ENCODE data around the gene OR52N2.

The OR52N2 gene

DNA sequence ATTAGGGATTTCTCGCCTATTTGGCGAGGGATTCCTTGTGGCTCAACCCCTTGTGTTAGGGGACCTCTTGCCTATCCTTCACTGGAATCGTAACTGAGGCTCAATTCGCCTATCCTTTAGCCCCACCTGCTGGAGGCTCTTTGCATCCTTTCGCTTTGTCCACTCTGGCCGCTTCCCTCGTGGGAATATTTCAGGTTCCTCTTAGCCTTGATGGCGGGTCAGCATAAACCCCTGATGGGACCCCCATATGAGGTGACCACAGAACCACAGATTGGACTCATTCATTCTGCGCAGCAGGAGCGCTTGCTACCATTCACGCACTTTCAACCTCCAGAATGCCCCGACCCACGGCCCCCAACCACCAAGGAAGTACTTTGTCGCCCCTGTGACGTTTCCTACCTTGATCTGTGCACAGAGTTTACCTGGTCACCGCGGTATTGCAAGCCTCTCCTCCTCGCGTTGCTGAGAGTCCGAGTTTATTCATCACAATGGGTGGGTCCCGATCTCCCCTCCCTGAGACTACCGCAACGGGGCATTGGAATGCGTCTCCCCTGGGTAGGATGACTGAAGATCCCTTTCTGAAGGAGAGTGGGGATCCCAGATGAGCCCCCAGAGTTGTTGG, at the start of gene OR52N2:
Gene OR52N2, plus strand, starts transcription at position 425 of the 622 bp plus-strand sequence. CDS start 11,412 bp downstream, outside the sequence.
- peak; percentile 30 for DNase-seq

DNA sequence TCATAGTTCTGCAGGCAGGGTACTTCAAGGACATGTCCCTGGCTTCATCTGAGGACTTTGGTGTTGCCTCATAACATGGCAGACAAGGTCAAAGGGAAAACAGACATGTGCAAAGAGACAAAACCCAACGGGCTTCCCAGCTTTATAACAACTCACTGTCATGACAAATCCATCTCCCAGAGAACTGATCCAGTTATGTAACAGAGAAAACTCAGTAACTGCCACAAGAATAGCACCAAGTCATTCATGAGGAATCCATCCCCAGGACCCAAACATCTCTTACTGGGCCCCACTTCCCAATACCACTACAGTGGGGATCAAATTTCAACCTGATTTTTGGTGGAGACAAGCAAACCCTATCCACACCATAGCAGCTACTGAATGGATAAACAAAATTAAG, 41.7 kb upstream of the OR52N2 start:
- no peak for DNase-seq

DNA sequence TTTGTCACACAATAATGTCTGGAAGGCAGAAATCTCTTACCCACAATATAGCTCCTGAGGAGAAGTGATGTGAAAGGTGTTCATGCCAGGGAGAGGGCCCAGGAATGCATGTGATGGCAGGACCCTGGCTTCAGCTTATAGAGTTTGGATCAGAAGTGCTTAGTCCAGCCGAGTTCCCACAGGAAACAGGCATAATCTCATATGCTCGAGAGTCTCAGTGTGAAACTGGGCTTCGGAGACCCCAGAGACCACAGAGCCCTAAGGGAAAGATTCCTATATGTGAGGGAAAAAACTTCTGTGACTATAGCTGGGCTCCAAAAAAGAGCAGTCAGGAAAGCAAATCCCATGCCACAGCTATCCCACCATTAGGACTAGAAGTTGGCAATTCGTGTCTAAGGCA, 25.5 kb upstream of the OR52N2 start, which contains the start of gene OR52N5:
Gene OR52N5, minus strand, starts transcription at position 101 of the 400 bp plus-strand sequence. CDS start 4,721 bp downstream, outside the sequence.
- DNase-seq = no peak

DNA sequence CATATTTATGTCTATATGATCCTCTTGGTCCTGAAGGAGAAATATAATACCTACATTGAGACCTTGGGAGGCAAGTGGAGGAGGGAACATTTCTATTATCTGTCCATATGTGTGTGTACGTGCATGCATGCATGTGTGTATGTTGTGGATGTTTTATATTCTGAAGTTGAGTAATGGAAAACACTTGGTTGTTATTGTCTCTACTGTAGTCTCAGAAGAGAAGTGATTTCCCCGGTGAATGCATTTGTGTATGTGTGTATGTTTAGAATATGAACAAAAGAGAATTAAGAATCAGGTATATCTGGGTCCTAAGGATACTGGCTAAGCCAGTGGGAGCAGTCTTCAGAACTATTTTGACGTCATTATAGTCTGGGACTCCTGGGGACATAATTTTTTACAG, 17.6 kb upstream of the OR52N2 start, which contains the start of gene OR52N1:
Gene OR52N1, minus strand, starts transcription at position 101 of the 400 bp plus-strand sequence. CDS start 2,449 bp downstream, outside the sequence.
- no peak for DNase-seq

DNA sequence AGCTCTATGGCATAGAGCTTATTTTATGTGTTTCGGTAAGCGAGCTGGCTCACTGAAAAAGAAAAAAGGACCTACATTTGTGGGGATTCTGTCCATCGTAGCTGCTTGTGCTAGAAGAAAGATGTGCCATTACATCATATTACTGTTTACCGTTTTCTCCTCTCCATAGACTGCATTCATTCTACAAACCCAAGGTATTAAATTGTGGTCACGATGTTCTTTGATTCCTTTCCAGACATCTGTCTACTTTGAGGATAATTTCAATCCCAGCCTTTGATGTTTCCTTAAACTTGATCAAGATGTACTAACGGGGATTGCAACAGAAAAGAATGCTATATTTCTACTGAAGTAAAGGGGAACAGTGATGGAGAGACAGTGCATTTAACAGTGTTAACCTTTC, 12.2 kb upstream of the OR52N2 start:
- no peak for DNase-seq

DNA sequence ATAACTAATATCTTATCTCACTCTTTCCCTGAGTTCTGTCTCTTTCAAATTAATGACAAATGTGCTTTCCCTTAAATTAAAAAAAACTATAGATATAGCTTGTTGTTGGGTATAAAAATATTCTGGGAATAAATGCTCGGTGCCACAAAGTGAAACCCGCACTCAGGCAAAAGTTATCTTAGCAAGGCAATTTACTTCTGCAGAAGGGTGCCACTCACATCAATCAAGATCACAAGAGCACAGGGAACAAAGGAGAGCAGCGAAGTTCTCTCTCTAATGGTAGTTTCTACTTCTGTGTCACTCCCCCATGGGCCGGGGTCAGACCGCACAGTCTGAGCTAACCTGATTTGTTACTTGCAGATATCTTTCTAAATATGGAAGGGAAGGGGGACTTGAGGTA, 4.7 kb upstream of the OR52N2 start:
- DNase-seq = no peak

DNA sequence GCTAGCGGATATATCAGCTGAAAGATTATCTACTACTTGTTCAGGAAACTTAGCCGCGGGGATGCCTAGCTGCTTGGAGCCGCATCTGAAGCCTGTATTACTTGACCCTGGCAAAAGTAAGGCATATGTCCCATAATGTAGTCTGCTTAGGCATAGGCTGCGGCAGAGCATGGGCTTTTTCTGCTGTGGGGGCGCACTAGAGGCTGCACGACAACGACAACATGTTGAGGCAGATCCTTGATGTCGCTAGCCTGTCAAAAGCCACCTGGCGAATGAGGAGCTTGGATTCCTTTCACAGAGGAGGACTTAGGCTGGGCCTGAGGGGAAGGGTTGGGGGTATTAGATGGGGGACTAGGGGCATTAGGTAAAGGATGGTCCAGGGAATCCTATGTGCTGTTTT, 1.1 kb upstream of the OR52N2 start:
- DNase-seq = no peak

DNA sequence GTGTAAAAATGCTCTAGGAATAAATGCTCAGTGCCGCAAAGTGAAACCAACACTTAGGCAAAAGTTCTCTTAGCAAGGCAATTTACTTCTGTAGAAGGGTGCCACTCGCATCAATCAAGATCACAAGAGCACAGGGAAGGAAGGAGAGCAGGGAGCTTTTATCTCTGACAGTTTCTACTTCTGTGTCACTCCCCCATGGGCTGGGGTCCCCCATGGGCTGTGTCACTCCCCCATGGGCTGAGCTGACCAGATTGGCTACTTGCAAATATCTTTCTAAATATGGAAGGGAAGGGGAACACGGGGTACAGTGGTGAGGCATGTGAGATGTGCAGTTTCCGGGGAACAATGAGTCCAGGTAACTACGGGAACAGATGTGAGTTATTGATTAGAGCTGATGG, 397 bp downstream of the OR52N2 start:
- no peak for DNase-seq

DNA sequence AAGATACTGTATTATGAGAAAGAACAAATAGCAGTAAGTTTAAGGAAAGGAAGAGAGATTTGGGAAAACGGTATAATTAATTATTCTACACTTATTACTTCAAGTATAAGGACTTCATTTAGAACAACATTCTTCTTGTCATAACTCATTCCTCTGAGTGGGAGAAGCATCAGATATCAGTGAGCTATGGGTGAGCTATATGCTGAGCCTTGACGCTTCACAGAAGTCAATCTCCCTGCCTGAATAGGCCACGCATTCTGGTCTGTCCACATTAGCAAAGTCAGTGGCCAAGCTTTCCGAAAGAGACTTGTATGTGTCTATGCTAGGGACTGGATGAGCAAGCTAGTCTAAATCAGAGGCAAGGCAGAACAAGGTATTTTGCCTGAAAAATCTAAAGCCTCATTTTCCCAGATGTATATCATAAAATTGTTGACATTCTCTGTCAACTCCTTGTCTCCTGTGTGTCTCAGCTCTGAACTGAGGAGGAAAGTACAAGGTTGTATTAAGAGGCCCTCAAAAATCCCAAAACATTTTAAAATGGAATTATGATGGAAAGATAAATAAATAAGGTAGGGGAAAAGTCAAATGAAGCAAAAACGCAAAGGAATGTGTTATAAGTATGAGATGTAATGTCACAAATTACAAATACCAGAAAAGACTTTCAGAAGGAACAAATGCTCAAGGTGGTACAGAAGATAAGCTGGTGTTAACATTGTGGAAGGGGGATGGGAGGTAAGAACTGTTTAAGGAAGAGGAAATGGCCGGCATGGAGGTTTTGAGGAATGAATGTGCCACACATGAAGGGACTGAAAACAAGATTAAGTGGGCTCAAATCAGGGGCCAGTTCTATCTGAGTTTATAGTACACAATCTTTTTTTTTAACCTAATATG, 1.4 kb downstream of the OR52N2 start:
- DNase-seq = no peak

DNA sequence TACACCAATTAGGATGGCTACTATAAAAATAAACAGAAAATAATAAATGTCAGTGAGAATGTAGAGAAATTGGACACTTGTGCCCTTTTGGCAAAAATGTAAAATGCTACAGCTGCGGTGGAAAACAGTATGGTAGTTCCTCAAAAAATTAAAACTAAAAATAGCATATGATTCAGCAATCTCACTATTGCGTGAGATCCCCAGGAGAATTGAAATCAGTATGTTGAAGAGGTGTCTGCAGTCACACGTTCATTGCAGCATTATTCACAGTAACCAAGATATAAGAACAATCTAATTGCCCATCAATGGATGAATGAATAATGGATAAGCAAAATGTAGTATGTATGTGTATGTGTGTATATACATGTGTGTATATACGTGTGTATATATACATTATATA, 6.8 kb downstream of the OR52N2 start:
- DNase-seq = no peak

DNA sequence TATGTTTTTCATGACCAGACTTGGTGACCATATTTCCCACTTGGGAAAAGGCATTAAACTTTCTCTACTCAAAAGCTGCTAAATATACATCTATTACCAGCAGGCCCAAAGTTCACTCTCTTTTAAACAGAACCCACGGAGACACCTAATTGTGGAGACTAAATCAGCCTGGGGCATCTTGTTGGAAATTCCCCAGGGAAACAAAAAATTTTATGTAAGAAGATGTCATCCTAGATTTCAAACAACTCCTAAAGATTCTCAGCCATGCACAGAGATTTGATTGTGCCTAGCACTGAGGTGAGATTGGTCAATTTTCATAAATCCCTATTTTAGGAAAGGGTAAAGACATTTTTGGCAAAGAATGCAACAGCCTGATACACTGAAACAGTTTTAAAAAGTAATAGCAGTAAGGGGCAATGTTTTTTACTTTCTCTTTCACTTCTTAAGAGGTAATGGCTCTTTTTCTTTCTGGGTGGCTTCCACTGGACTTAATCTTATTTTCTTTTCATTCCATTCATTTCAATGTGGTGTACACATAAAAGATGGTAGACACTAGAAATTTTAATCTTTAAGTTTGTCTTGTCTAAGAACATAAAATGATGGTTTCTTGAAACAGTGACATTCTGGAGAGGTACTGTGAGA, 9.6 kb downstream of the OR52N2 start:
- DNase-seq = no peak

DNA sequence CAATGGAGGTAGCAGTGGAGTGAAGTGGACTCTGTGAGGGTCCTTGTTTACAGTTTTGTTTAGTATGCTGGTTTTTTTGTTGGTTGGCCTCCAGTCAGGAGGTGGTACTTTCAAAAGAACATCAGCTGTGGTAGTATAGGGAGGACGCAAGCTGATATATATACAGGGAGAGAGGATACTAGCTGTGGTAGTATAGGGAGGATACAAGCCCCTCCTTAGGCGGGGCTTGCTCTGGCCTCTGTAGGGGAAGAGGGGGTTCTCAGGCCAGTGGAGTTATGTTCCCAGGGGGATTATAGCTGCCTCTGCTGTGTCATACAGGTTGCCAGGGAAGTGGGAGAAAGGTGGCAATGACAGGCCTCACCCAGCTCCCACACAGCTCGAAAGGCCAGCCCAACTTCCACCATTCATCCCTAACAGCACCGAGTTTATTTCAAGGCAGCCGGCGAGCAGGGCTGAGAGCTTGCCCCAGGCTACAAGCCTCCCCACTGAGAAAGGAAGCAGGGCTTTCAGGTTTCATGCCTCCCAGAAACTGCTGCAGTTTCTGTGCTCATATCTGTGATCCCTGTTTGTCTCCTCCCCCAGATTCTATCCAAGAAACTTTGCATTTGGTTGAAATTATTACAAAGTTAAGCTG, 22.6 kb downstream of the OR52N2 start:
- no peak for DNase-seq

DNA sequence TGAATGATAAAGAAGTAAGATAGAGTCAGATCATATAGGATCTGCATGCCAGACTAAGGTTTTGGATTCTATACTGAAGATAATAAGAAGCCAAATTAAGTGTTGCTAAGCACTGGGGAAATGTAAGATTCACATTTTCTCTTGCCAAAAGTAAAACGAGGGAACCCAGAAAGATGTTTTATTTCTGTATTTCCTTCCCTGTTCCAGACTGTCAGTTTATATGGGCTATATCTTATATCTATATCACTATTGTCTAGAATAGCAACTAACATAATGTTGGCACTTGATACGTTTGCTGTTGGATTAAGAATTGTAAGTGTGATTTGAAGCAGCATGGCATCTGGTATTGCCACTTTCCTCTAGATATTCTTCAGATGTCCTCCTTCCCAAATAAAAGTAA, 24.7 kb downstream of the OR52N2 start:
- DNase-seq = no peak

DNA sequence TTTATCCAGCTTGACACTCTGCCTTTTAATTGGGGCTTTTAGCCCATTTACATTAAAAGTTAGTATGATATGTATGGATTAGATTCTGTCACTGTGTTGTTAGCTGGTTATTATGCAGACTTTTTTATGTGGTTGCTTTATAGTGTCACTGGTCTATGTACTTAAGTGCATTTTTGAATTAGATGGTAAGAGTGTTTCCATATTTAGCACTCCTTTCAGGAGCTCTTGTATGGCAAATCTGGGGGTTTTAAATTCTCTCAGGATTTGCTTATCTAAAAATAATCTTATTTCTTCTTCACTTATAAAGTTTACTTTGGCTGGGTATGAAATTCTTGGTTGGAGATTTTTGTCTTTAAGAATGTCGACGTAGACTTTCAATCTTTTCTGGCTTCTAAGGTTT, 29.0 kb downstream of the OR52N2 start:
- DNase-seq = no peak

DNA sequence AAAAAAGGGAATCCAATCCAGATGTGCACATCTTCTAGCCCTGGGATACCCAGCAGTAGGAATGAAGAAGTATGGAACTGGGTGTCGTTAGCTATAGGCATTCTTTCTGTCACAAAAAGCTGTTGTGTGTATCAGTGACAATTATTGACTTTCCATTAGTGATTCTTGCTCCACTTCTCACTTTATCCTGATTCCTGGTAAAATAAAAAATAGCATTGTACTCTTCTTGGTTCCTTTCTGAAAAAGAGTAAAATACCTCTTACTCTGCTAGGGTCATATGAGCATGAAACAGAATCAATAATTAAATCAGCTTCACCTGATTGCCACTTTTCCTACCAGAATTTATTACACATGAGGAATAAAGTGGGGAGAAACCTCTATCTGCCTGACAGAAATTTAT, 33.1 kb downstream of the OR52N2 start, which contains the start of gene OR52E6:
Gene OR52E6, minus strand, starts transcription at position 101 of the 400 bp plus-strand sequence. Its CDS starts 0 bp downstream, at position 101.
- DNase-seq = no peak

DNA sequence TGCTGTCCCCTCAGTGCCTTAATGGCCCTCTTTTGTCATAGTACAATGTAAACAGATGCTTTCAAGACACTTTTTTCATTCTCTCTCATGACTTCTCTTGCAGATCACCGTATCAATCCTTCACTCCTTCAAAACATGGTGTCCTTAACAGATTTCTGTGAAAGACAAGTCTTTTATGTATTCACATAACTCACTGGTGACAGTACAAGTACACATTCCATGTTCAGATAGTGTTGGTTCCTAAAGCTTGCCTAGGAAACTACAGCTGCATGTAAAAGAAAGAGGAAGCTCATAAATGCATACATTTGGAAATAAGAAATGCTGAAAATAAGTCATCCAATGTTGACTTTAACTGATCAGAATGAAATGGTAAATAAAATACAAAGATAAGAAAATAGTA, 38.0 kb downstream of the OR52N2 start:
- no peak for DNase-seq

DNA sequence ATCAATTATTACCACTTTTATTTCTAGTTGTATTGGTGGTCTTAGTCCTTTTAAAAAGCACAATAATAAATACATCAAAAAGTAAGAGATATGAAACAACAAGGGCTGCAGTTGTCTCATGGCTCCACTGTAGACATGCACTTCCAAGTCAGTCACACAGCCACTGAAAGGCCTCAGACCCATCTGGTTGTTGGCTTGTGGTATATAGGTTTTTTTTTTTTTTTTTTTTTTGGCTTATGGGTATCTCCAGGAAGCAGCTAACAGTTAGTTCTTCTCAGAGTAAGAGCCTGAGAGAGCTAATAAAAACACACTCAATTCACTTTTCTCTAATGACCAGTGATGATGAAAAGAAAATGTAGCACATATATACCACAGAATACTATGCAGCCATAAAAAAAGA, 39.0 kb downstream of the OR52N2 start:
- DNase-seq = no peak

DNA sequence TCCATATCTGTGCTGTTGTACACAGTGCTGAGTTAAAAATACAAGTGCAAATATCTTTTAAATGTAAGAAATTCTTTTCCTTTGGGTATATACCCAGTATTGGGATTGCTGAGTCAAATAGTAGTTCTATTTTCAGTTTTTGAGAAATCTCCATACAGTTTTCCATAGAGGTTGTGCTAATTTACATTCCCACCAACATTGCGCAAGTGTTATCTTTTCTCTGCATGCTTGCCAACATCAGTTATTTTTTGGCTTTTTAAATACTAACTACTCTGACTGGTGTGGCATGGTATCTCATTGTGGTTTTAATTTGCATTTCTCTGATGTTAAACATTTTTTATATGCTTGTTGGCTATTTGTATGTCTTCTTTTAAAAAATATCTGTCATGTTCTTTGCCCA, 42.3 kb downstream of the OR52N2 start:
- no peak for DNase-seq

DNA sequence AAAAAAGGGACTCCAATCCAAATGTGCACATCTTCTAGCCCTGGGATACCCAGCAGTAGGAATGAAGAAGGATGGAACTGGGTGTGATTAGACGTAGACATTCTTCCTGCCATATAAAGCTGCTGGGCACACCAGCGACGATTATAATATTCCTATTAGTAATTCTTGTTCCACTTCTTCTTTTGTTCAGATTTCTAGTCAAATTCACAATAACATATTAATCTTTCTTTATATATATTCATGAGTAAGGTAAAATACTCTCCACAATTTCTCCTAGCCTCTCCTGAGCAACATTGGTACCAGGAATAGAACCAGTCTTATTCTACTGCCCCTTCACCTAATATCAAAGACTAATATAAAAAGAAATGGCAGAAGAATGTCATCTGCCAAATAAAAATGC, 48.9 kb downstream of the OR52N2 start, which contains the start of gene OR52E8:
Gene OR52E8, minus strand, starts transcription at position 101 of the 400 bp plus-strand sequence. Its CDS starts 0 bp downstream, at position 101.
- no peak for DNase-seq

DNA sequence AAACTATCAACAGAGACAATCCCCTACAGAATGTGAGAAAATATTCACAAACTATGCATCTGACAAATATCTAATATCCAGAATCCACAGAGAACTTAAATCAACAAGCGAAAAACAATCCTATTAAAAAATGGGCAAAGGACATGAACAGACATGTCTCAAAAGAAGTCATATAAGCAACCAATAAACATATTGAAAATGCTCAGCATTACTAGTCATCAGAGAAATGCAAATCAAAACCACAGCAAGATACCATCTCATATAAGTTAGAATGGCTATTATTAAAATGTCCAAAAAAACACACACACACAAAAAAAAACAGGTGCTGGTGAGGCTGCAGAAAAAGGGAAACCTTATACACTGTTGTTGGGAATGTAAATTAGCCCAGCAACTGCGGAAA, 57.1 kb downstream of the OR52N2 start:
- no peak for DNase-seq

Data from NCI-H1092 treated with DMSO at 0.1 percent for 48 hours (cell line).